GM08714 (cell line): ENCODE data around the gene ZNF579.

Experiments used
- H3K4me3 ChIP-seq: fragments of 200-500 bp; sonication (Bioruptor generic); 2 replicates; pipeline ENCODE4 v1.5.1; 2014; ENCODE audit warnings: mild to moderate bottlenecking, low read length, inconsistent platforms
- ZNF274 ChIP-seq: IDR thresholded peaks from 2 replicates; pipeline ENCODE4 v1.6.1; 2012; ENCODE audit warnings: mild to moderate bottlenecking, low read depth, low read length

ZNF579 gene

DNA sequence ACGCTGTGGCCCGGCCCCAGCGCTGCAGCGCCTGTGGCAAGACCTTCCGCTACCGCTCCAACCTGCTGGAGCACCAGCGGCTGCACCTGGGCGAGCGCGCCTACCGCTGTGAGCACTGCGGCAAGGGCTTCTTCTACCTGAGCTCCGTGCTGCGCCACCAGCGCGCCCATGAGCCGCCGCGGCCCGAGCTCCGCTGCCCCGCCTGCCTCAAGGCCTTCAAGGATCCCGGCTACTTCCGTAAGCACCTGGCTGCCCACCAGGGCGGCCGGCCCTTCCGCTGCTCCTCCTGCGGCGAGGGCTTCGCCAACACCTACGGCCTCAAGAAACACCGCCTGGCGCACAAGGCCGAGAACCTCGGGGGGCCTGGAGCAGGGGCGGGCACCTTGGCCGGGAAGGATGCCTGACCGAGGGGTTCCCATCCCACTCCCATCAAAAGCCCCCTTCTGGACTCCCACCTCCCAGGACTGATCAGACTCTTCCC, 35.8 kb upstream of the ZNF579 start:
- no peak overlapping the region for H3K4me3 ChIP-seq
- TF ChIP-seq ZNF274 = no peak

DNA sequence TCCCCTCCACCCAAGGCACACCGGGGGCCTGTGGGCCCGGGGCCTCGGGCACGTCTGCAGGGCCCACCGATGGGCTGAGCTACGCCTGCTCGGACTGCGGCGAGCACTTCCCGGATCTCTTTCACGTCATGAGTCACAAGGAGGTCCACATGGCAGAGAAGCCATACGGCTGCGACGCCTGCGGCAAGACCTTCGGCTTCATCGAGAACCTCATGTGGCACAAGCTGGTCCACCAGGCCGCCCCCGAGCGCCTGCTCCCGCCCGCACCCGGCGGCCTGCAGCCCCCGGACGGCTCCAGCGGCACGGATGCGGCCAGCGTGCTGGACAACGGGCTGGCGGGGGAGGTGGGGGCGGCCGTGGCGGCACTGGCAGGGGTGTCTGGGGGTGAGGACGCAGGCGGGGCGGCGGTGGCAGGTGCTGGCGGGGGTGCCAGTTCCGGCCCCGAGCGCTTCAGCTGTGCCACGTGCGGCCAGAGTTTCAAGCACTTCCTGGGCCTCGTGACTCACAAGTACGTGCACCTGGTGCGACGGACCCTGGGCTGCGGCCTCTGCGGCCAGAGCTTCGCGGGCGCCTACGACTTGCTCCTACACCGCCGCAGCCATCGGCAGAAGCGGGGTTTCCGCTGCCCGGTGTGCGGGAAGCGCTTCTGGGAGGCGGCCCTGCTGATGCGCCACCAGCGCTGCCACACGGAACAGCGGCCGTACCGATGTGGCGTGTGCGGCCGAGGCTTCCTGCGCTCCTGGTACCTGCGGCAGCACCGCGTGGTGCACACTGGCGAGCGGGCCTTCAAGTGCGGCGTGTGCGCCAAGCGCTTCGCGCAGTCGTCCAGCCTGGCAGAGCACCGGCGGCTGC, 35.1 kb upstream of the ZNF579 start:
- TF ChIP-seq ZNF274 = no peak
- H3K4me3 ChIP-seq = no peak overlapping the region

DNA sequence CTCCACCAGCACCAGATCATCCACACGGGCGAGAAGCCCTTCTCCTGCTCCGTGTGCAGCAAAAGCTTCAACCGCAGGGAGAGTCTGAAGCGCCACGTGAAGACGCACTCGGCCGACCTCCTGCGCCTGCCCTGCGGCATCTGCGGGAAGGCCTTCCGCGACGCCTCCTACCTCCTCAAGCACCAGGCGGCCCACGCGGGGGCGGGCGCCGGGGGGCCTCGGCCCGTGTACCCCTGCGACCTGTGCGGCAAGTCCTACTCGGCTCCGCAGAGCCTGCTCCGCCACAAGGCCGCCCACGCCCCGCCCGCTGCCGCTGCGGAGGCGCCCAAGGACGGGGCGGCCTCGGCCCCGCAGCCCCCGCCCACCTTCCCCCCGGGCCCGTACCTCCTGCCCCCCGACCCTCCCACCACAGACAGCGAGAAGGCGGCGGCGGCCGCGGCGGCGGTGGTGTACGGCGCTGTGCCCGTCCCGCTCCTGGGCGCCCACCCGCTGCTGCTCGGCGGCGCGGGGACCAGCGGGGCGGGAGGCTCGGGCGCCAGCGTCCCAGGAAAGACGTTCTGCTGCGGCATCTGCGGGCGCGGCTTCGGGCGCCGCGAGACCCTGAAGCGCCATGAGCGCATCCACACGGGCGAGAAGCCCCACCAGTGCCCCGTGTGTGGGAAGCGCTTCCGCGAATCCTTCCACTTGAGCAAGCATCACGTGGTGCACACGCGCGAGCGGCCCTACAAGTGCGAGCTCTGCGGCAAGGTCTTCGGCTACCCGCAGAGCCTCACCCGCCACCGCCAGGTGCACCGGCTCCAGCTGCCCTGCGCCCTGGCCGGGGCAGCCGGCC, 34.3 kb upstream of the ZNF579 start:
- no peak for TF ChIP-seq ZNF274
- no peak overlapping the region for H3K4me3 ChIP-seq

DNA sequence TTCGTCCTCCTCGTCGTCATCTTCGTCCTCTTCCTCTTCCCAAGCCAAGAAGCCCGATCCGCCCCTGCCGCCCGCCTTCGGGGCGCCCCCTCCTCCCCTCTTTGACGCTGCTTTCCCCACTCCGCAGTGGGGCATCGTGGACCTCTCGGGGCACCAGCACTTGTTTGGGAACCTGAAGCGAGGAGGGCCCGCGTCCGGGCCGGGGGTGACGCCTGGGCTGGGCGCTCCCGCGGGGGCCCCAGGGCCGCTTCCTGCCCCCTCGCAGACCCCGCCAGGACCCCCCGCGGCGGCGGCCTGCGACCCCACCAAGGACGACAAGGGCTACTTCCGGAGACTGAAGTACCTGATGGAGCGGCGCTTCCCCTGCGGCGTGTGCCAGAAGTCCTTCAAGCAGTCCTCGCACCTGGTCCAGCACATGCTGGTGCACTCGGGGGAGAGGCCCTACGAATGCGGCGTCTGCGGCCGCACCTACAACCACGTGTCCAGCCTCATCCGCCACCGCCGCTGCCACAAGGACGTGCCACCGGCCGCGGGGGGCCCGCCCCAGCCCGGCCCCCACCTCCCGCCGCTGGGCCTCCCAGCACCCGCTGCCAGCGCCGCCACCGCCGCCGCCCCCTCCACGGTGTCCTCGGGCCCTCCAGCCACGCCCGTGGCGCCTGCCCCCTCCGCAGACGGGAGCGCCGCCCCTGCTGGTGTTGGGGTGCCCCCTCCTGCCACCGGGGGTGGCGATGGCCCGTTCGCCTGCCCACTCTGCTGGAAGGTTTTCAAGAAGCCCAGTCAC, 33.5 kb upstream of the ZNF579 start:
- TF ChIP-seq ZNF274 = no peak

DNA sequence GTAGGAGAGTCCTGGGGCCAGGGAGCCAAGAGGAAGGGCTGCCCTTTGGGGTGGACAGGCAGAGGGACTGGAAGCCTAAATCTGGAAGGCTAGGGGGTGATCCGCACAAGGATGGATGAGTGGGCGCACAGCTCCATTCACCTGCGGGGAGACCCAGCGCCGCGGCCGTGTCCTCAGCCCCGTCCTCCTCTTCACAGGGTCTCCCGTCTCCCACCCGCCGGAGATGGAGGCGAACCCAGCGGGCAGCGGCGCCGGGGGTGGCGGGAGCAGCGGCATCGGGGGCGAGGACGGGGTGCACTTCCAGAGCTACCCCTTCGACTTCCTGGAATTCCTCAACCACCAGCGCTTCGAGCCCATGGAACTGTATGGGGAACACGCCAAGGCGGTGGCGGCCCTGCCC, 32.7 kb upstream of the ZNF579 start:
- H3K4me3 ChIP-seq = no peak overlapping the region
- no peak for TF ChIP-seq ZNF274

More for the DNA sequence above, 33.5 kb upstream of the ZNF579 start:
- no peak overlapping the region for H3K4me3 ChIP-seq

DNA sequence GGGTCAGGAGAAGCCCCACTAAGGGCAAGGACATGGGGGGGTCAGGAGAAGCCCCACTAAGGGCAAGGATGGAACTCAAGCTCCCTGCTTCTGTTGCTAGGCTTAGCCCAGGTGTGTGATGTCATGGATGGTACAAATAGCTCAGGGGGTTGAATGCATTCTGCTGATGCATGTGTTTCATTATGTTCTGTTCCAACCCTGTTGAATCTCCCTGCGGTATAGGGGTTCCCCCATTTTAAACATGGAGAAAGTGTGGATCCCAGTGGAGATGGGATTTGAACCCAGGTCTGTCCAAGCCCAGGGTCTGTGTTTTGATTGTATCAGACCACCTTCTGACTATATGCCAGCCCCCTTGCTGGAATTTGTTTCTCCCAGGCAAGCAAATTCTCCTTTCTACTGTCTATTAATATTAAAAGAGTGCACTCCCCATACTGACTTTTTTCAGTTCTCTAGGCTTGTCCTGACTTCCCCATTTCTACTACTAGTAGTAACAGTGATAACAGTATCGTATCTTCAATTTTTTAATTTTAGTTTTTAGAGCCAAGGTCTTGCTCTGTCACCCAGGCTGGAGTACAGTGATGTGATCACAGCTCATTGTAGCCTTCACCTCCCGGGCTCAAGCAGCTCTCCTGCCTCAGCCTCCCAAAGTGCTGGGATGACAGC, 31.5 kb upstream of the ZNF579 start:
- no peak for TF ChIP-seq ZNF274
- H3K4me3 ChIP-seq = no peak overlapping the region

DNA sequence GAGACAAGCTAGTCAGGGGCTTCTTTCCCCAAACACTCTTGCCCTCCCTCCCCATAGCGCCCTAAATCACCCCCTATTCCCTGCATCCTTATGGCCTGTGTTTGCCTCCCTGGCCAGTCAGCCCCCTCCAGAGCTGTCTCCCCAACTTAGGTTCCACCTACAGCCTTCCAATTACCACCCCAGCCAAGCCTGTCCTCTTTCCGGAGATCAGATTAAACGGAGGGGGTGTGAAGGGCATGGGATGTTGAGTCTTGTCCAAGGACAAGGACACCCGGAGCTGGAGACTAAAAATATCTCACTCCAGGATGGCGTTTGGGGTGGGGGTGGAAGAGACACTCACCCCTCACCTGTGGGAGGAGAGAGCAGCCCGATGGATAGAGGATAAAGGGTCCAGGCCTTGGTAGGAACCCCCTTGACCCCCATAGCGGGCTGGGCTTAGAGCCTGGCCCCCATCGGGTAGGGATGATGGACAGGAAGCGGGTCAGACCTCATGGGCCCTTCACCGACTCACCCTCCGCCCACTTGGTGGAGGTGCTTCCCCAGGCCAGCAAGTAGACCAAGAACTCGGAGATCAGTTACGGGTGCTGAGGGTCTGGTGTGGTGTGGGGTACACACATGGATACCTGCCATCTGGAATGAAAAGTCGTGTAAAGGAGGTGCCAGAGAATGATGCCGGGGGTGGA, 30.8 kb upstream of the ZNF579 start:
- no peak overlapping the region for H3K4me3 ChIP-seq
- TF ChIP-seq ZNF274 = no peak

DNA sequence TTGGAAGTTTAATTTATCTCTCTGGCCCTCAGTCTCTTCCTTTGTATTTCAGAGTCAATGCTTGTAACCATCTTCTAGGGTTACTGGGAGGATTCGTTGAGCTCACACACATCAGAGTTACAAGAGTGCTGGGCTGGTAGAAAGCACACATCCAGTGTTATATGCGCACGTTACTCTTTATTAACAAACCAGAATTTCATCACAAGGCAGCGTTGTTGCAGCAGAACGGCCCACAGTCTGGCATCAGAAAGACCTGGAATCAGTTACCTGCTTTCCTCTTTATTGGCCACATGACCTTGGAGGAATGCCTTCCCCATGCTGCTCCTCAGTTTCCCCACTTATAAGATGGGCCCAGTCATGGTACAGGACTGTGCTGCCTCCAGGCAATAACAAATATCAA, 28.7 kb upstream of the ZNF579 start:
- H3K4me3 ChIP-seq = no peak overlapping the region
- TF ChIP-seq ZNF274 = no peak

DNA sequence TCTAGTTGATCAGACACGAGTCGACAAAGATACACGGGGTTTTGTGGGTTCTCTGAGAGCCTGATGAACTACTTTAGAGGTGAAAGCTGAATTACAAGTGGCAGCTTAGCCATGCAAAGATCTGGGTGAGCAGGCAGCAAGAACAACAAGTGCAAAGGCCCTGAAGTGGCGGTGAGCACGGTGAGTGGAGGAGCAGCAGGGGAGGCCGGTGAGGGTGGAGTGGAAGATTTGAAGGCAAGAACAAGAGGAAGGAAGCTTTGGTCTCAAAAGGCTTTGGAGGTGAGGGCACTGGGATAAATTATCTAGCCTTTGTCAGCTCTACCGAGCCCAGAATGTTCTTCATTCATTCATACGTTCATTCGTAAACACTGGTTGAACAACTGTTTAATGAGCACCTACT, 26.2 kb upstream of the ZNF579 start:
- no peak for TF ChIP-seq ZNF274
- H3K4me3 ChIP-seq = peak overlapping the region; percentile 92; the same call in 1 of the 2 replicates

DNA sequence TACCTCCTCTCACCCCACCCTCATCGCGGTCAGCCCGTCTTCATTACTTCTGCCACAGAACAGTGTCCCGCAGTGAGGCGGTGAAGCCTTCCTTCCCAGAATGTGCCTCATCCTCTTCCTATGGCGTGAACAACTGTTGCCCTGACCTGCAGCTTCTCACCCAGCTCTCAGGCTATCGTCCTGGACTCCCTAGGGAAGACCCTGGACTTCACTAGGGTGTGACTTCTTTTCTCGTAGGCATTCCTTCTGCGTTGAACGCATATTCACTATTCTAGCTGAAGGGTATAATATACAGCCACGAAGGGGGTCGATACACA, 25.8 kb upstream of the ZNF579 start:
- no peak for TF ChIP-seq ZNF274
- peak overlapping the region; percentile 92; the same call in 1 of the 2 replicates for H3K4me3 ChIP-seq

DNA sequence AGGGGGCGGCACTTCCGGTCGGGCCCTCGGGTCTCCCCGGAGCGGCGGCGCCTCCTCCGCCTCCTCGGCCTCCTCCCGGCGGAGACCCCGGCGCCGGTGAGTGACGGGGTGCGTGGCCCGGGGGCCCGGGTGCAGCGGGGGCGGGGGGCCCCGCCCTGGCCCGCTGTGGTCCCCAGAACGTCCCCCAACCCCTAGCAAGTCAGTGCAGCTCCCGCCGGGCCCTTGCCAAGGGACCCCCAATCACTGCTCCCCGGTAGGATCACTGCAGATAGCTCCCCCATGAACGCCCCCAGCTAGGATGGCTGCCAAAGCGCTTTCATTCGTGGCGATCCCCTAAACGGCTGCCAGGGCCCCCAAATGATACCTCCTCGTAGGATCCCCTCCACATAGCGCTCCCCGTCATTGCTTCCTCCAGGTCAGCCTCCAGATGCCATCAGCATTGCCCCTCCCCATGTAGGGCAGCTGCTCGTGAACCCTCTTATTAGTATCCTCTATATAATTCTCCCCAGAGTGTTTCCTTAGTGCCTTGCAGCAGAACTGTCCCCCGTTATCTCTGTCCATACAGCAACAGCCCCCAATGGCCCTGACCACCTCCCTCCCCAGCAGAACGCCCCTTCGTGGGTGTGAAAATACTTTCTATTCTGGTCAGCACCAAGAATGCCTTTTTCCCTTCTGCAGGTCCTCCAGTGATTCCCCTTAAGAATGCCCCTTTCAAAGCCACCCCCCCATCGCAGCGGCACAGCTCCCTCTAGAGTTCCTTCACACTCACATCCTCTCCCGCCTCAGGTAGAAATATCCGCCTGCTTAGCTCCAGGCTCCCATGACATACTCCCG, 25.2 kb upstream of the ZNF579 start, which contains the start of gene ZNF865:
Gene ZNF865 (plus strand): TSS at position 11 of the 834 bp plus-strand sequence. CDS start 7,972 bp downstream, outside the sequence.
- peak within 1 kb of the TSS; percentile 92 for H3K4me3 ChIP-seq
- no peak for TF ChIP-seq ZNF274

DNA sequence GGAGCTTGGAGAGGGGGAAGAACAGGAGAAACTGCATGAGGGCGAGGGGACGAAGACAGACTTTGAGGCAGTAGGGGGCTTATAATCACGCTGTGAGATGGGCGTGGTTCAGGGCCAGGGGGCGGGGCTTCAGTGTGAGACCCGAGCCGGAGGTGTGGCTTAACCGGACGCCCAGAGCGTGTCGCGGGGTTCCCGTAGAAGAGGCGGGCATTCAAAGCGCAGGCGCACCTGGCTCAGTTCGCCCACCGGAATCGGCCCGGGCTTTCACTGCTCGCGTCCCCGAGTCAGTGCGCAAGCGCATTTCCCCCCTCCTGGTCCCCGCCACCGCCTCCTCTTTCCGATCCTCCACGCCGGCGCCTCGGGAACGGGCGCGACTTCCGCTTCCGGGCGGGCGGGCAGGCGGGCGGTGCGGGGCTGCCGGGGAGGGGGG, 24.6 kb upstream of the ZNF579 start:
- H3K4me3 ChIP-seq = peak overlapping the region; percentile 92; the same call in 1 of the 2 replicates
- TF ChIP-seq ZNF274 = no peak
